HG02840 (cell line): ENCODE measurements around the gene WDR20.
A peak's percentile ranks its signal among the peaks of the same experiment; 100 is the strongest.
"Not testable (repeated sequence)": the region's sequence is repeated elsewhere in the genome, so short reads cannot be mapped to it uniquely, and the experiment has no call there.

Experiments
- ATAC-seq: cut with Tn5 transposase; IDR thresholded peaks from one replicate; pipeline ENCODE4 v1.9.1; 2021; ENCODE audit warnings: mild to moderate bottlenecking, moderate library complexity, moderate number of reproducible peaks; ENCODE audit not compliant: unreplicated experiment, low FRiP score

WDR20 gene

GRCh38 chr14:102131741-102132140 lies 8.0 kb upstream of the WDR20 start:
- no peak for ATAC-seq

DNA sequence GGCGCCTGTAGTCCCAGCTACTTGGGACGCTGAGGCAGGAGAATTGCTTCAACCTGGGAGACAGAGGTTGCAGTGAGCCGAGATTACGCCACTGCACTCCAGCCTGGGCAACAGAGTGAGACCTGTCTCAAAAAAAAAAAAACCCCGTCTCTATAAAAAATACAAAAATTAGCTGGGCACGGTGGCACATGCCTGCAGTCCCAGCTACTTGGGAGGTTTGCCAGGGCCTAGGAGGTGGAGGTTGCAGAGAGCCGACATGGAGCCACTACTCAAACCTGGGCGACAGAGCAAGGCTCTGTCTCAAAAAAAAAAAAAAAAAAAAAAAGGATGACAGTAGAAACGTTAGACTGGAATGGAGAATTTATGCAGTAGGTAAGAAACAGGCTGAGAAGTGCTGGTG lies 5.7 kb upstream of the WDR20 start:
- not testable (repeated sequence) for ATAC-seq

DNA sequence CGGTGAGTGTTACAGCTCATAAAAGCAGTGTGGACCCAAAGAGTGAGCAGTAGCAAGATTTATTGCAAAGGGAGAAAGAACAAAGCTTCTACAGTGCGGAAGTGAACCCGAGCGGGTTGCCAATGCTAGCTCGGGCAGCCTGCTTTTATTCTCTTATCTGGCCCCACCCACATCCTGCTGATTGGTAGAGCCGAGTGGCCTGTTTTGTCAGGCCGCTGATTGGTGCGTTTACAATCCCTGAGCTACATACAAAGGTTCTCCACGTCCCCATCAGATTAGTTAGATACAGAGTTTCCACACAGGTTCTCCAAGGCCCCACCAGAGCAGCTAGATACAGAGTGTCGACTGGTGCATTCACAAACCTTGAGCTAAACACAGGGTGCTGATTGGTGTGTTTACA lies 5.0 kb upstream of the WDR20 start:
- ATAC-seq: not testable (repeated sequence)

- not testable (repeated sequence) for ATAC-seq
Measured at GRCh38 chr14:102135456-102135855, 4.2 kb upstream of the WDR20 start.

GRCh38 chr14:102138535-102138934 lies 1.2 kb upstream of the WDR20 start:
- no peak for ATAC-seq

DNA sequence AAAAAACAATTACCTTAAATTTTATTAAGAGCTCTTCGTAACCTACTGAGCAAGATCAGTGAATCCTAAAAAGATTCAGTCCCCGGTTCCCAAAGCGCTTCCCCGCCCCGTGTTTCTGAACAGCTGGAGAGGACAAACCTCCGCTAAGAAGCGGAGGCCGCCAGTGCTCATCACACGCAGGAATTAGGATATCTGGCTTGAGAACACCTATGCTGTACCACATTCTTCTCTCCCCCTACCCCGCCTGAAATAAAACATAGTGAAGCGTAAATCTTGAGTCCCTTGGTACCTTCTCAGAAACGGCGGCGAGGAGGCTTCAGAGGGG lies 774 bp upstream of the WDR20 start:
- peak; percentile 2 for ATAC-seq

- ATAC-seq: peak; percentile 29
Measured at GRCh38 chr14:102140027-102140749, 491 bp downstream of the WDR20 start.

DNA sequence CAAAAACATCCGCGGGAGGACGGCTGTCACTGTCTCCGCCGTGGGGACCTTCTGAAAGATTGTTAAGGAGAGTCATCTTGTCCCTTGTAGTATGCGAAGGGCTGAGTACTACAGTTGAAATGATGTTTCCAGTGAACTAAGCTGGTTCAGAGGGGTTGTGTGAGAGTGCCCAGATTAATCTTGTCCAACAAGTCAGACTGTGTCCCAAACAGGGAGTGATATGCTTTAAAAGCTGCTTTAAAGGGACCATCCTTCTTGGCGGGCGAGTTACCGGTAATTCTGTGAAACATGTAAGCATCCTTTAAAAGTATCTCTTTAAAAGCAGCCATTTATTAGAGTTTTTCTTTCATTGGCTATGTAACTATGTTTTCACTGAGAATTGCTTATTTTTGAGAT lies 1.1 kb downstream of the WDR20 start:
- no peak for ATAC-seq

DNA sequence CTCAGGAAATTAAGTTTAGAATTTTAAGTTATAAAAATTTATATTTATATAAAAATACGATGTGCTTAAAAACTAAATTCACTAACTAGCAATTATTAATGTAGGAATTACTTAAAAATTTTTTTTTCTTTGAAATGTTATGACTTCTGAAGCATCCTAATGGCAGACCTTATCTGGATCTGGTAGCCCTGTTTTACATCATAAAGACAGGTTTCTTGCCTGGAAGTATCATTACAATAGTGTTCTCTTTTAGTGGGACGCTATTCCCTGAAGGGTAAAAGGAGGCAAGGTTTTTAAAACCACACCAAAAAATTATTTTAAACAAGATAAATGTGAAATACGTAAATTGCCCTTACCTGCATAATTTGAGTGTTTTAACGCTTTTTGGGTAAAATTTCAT lies 2.1 kb downstream of the WDR20 start:
- ATAC-seq: no peak

- ATAC-seq: no peak
Measured at GRCh38 chr14:102144914-102145313, 5.2 kb downstream of the WDR20 start.

- no peak for ATAC-seq
Measured at GRCh38 chr14:102145395-102145794, 5.7 kb downstream of the WDR20 start.

DNA sequence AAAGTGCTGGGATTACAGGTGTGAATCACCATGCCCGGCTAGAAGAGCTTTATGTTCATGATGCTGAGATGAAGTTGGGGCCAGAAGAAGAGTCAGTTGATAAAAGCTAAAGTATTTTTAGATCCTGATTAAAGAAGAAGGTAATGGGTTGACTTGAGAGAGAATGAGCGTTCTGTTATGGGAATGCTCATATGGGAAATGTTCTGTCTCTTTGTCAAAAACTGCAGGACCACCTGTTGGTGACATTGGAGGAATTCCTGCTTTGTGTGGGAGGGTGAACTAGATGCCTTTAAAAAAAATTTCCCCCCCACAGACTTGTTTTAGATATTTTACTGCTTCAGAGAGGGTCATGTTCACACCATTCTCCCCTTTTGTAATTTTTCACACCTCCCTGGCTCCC lies 6.7 kb downstream of the WDR20 start:
- ATAC-seq: no peak

GRCh38 chr14:102150083-102150482 lies 10.4 kb downstream of the WDR20 start:
- ATAC-seq: no peak

GRCh38 chr14:102150744-102151143 lies 11.0 kb downstream of the WDR20 start:
- no peak for ATAC-seq

- not testable (repeated sequence) for ATAC-seq
Measured at GRCh38 chr14:102151411-102151810, 11.7 kb downstream of the WDR20 start.

GRCh38 chr14:102154121-102154520 lies 14.4 kb downstream of the WDR20 start:
- ATAC-seq: no peak

- ATAC-seq: no peak
Measured at GRCh38 chr14:102154821-102155549, 15.3 kb downstream of the WDR20 start.

DNA sequence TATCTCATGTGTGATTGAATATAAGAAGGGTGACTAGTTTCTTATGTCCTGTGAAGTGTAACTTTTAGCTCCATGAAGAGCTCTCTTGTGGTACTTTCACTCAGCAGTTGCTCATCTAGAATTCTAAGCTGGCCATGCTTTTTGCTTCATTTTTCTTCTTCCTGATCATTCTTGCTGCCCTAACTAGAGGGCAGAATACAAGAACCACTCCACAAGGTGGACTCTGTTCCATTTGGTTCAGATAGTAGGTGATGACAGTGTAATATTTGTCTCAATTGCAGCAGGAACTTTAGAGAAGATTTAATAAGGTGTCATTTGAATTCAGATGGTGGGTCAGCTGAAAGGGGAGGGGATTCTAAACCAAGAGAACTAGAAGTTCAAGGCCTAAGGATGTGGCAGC lies 17.6 kb downstream of the WDR20 start:
- no peak for ATAC-seq

- ATAC-seq: no peak
Measured at GRCh38 chr14:102158797-102159196, 19.1 kb downstream of the WDR20 start.

DNA sequence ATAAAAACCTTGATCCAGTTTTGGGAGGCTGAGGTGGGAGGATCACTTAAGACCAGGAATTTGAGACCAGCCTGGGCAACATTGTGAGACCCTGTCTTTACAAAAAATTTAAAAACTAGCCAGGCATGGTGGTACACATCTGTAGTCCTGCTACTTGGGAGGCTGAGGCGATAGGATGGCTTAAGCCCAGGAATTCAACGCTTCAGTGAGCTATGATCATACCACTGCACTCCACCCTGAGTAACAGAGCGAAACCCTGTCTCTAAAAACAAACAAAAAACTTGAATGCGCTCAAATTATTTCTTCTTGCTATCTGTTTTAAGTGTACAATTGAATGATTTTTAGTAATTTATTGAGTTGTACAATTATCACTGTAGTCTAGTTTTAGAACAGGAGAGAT lies 20.1 kb downstream of the WDR20 start:
- no peak for ATAC-seq

- ATAC-seq: no peak
Measured at GRCh38 chr14:102162487-102162886, 22.8 kb downstream of the WDR20 start.

DNA sequence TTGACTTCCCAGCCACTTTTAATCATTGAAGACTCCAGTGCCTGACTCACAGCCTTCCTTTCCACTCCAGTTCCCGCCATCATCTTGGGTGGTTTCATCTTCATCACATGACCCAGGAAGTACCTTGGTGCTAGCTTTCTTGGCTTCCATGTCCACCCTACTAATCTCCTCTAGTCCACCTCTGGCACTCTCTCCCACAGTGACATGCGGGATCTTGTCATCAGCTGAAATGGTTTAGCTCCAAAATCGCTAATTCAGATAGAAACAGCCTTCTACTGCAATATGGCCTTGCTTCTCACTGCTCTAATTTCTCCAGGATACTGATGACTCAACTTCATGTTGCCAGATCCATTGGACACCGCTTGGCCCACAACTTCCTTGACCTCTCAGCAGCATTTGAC lies 24.5 kb downstream of the WDR20 start:
- ATAC-seq: no peak
